ENCODE measurements around the gene BICDL1. TPM values are rescaled to one million over a fixed set of nuclear protein-coding genes. Genes with fewer than 3 reads are reported as not detected.

Gene BICDL1
- total RNA-seq, 1 experiment from 2014 or later: 22.2 TPM

- DNase-seq (ENCODE audit: low read depth, low spot score) (no peak), ATAC-seq (no peak)
- in situ Hi-C loops (cut with HindIII; ENCODE audit: low pct_unique_long_range_greater_than_20kb, low sequenced_read_pairs) (no loop called here), intact Hi-C loops (cut with micrococcal nuclease; ENCODE audit: unreplicated experiment) (no loop called here)
- H3K27ac ChIP-seq (ENCODE audit: low read length): no peak overlapping the region
- TF ChIP-seq SIN3A (IDR thresholded peaks at IDR 0.05; ENCODE audit: borderline replicate concordance, insufficient read depth, low read depth, low read length) (no peak), POLR2AphosphoS5 (IDR thresholded peaks at IDR 0.05; ENCODE audit: low read depth, low read length) (no peak), CTCF (IDR thresholded peaks at IDR 0.05) (no peak), TCF7L2 (IDR thresholded peaks at IDR 0.05; ENCODE audit: low read depth, low read length) (no peak)
- no peaks in the 10 kb centered on the region for H3K9me3 ChIP-seq (ENCODE audit: control insufficient read depth, insufficient read depth, low read depth, low read length)
- ChIA-PET CTCF (no interaction called here), POLR2A (no interaction called here)
- no peaks in the 10 kb centered on the region for H3K4me1 ChIP-seq (ENCODE audit: control insufficient read depth, insufficient read depth, low read length)
- no peaks in the 10 kb centered on the region for H3K36me3 ChIP-seq (ENCODE audit: control insufficient read depth, insufficient read depth, low read length)
- BruUV-seq (replicated peaks): no TSS peak
- H3K4me3 ChIP-seq (ENCODE audit: low read depth in 2 of 2, low read length in 2 of 2): no peak overlapping the region
- H3K27me3 ChIP-seq (ENCODE audit: control insufficient read depth, insufficient read depth, low read length): no peaks in the 10 kb centered on the region
Observed at GRCh38 chr12:120071493-120072020, 82.5 kb downstream of the BICDL1 start.

DNA sequence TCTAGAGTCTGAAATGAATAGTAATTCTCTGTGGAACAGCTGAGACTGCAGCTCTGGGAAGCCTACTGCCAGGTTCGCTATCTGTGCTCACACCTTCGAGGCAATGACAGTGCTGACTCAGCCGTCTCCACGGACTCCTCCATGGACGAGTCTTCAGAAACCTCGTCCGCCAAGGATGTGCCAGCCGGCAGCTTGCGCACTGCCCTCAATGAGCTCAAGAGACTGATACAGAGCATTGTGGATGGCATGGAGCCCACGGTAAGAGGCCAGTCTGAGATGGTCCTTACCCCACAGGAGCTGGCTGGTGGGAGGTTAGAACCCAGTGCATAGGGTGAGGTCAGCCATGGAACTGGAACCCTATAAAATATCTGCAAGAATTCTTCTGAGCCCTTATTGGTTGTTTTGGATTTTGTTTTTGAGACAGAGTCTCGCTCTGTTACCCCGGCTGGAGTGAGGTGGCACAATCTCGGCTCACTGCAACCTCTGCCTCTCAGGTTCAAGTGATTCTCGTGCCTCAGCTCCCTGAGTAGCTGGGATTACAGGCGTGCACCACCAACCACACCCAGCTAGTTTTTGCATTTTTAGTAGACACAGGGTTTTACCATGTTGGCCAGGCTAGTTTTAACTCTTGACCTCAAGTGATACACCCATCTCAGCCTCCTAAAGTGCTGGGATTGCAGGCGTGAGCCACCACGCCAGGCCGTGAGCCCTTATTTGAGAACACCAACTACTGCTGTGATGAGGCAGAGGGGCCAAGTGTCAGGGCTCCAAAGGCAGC lies 83.6 kb downstream of the BICDL1 start:
- ChIA-PET CTCF (no interaction called here), POLR2A (no interaction called here)
- no peak for ATAC-seq
- intact Hi-C loops (cut with micrococcal nuclease; ENCODE audit: unreplicated experiment): no loop called here
- no TSS peak for BruUV-seq (replicated peaks)
- TF ChIP-seq CTCF (IDR thresholded peaks at IDR 0.05) (no peak), POLR2AphosphoS5 (IDR thresholded peaks at IDR 0.05; ENCODE audit: low read depth, low read length) (no peak), TCF7L2 (IDR thresholded peaks at IDR 0.05; ENCODE audit: low read depth, low read length) (no peak), SIN3A (IDR thresholded peaks at IDR 0.05; ENCODE audit: borderline replicate concordance, insufficient read depth, low read depth, low read length) (no peak)
- TF ChIP-seq, protein P1, sequence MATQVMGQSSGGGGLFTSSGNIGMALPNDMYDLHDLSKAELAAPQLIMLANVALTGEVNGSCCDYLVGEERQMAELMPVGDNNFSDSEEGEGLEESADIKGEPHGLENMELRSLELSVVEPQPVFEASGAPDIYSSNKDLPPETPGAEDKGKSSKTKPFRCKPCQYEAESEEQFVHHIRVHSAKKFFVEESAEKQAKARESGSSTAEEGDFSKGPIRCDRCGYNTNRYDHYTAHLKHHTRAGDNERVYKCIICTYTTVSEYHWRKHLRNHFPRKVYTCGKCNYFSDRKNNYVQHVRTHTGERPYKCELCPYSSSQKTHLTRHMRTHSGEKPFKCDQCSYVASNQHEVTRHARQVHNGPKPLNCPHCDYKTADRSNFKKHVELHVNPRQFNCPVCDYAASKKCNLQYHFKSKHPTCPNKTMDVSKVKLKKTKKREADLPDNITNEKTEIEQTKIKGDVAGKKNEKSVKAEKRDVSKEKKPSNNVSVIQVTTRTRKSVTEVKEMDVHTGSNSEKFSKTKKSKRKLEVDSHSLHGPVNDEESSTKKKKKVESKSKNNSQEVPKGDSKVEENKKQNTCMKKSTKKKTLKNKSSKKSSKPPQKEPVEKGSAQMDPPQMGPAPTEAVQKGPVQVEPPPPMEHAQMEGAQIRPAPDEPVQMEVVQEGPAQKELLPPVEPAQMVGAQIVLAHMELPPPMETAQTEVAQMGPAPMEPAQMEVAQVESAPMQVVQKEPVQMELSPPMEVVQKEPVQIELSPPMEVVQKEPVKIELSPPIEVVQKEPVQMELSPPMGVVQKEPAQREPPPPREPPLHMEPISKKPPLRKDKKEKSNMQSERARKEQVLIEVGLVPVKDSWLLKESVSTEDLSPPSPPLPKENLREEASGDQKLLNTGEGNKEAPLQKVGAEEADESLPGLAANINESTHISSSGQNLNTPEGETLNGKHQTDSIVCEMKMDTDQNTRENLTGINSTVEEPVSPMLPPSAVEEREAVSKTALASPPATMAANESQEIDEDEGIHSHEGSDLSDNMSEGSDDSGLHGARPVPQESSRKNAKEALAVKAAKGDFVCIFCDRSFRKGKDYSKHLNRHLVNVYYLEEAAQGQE (IDR thresholded peaks at IDR 0.05; ENCODE audit: insufficient read depth in 1 of 2, low read depth in 2 of 2, low read length in 1 of 2): no peak
- no peaks in the 10 kb centered on the region for H3K36me3 ChIP-seq (ENCODE audit: control insufficient read depth, insufficient read depth, low read length)
- DNase-seq (ENCODE audit: low read depth, low spot score): no peak
- H3K9me3 ChIP-seq (ENCODE audit: control insufficient read depth, insufficient read depth, low read depth, low read length): no peaks in the 10 kb centered on the region
- no peak overlapping the region for H3K4me3 ChIP-seq (ENCODE audit: low read depth in 2 of 2, low read length in 2 of 2)
- no peaks in the 10 kb centered on the region for H3K27me3 ChIP-seq (ENCODE audit: control insufficient read depth, insufficient read depth, low read length)
- in situ Hi-C loops (cut with HindIII; ENCODE audit: low pct_unique_long_range_greater_than_20kb, low sequenced_read_pairs): no loop called here
- no peak overlapping the region for H3K27ac ChIP-seq (ENCODE audit: low read length)
- no peaks in the 10 kb centered on the region for H3K4me1 ChIP-seq (ENCODE audit: control insufficient read depth, insufficient read depth, low read length)

Data from Panc1 (cell line).